ENCODE results near the gene QSER1.

GRCh38 chr11:33005175-33005574, 112.6 kb downstream of the QSER1 start:
- TF ChIP-seq CTCF (IDR thresholded peaks at IDR 0.05): no peak
- TF ChIP-seq EP300 (IDR thresholded peaks at IDR 0.05): no peak

Data from gastroesophageal sphincter (tissue), 3 donors.